HCT116 (cell line): Measurements from ENCODE around the gene LMNTD2.

Experiments
- ATF3 ChIP-seq: IDR thresholded peaks from 2 replicates; pipeline ENCODE4 v1.6.1; 2012
- CBX3 ChIP-seq: IDR thresholded peaks from 2 replicates; pipeline ENCODE4 v1.6.1; 2012; ENCODE audit warnings: low read depth
- CTCF ChIP-seq, 3 experiments: fragments of 200-600 bp in 1 of 3; sonication (generic) in 1 of 3; IDR thresholded peaks in 2 of 3; conservative IDR thresholded peaks in 1 of 3; 2 replicates each; pipeline ENCODE4 v1.5.1; 2012 to 2017; ENCODE audit warnings: low read depth in 2 of 3, low read length in 2 of 3, antibody characterized with exemption in 1 of 3, borderline replicate concordance in 1 of 3, control low read depth in 1 of 3, mild to moderate bottlenecking in 1 of 3, mixed read lengths in 1 of 3, mixed run types in 1 of 3, moderate library complexity in 1 of 3; ENCODE audit not compliant: insufficient read depth in 1 of 3
- JUND ChIP-seq: IDR thresholded peaks from 2 replicates; pipeline ENCODE4 v1.6.1; 2012
- MAX ChIP-seq: IDR thresholded peaks from 2 replicates; pipeline ENCODE4 v1.6.1; 2012
- POLR2A ChIP-seq: IDR thresholded peaks from 2 replicates; pipeline ENCODE4 v1.7.0; 2011; ENCODE audit warnings: borderline replicate concordance; ENCODE audit not compliant: insufficient read depth, insufficient read length; ENCODE audit errors: extremely low read depth
- POLR2AphosphoS5 ChIP-seq: IDR thresholded peaks from 2 replicates; pipeline ENCODE4 v1.6.1; 2011; ENCODE audit warnings: mild to moderate bottlenecking, low read depth, low read length, moderate library complexity
- RAD21 ChIP-seq: IDR thresholded peaks from 2 replicates; pipeline ENCODE4 v1.6.1; 2012; ENCODE audit warnings: low read depth, mild to moderate bottlenecking
- SIN3A ChIP-seq: IDR thresholded peaks from 2 replicates; pipeline ENCODE4 v1.6.1; 2012; ENCODE audit warnings: low read depth
- SRF ChIP-seq: IDR thresholded peaks from 2 replicates; pipeline ENCODE4 v1.6.1; 2012; ENCODE audit warnings: low read depth
- YY1 ChIP-seq: IDR thresholded peaks from 2 replicates; pipeline ENCODE4 v1.6.1; 2011; ENCODE audit warnings: low read length, low read depth, moderate library complexity, mild to moderate bottlenecking; ENCODE audit not compliant: insufficient replicate concordance; ENCODE audit errors: extremely low read depth
- ZBTB33 ChIP-seq: IDR thresholded peaks from 2 replicates; pipeline ENCODE4 v1.6.1; 2011; ENCODE audit warnings: mild to moderate bottlenecking, low read length, moderate library complexity; ENCODE audit not compliant: insufficient replicate concordance; ENCODE audit errors: extremely low read depth
- ZNF274 ChIP-seq: fragments of 200-500 bp; sonication (Bioruptor generic); IDR thresholded peaks from 2 replicates; pipeline ENCODE4 v1.6.1; 2014; ENCODE audit warnings: mild to moderate bottlenecking, low read depth, low read length, inconsistent platforms
- TF ChIP-seq, protein P1 (sequence below): IDR thresholded peaks from 2 replicates; pipeline ENCODE4 v1.6.1; 2012; ENCODE audit warnings: low read depth

DNA sequence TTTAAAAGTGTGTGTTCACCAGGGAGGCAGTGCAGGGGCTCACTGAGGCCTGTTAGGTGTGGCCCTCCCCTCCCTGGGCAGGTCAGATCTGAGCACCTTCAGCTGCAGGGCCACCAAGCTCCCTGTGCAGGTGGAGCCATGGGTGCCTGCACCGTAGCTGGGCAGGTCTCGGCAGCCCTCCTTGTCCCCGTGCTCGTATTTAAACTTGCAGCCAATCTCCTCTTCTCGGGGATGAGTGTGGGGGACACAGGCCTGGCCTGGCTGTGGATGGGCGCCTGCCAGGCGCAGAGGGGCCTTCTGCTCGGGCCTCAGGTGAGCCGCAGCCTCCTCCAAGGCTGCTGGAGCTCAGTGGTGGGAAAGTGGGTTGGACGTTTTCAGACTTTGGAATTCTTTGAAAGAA lies 34.9 kb upstream of the LMNTD2 start:
- no peak for TF ChIP-seq ZBTB33
- TF ChIP-seq CTCF (IDR thresholded peaks at IDR 0.05 in 2 of 3, conservative IDR thresholded peaks at IDR 0.05 in 1 of 3; ENCODE audit: borderline replicate concordance in 1 of 3, insufficient read depth in 1 of 3, low read depth in 2 of 3, low read length in 2 of 3) = no peak
- TF ChIP-seq POLR2A = no peak
- no peak for TF ChIP-seq CBX3
- no peak for TF ChIP-seq YY1
- no peak for TF ChIP-seq JUND
- no peak for TF ChIP-seq SRF
- TF ChIP-seq ATF3 = no peak
- TF ChIP-seq MAX = no peak
- no peak for TF ChIP-seq SIN3A
- no peak for TF ChIP-seq ZNF274
- TF ChIP-seq, protein P1, sequence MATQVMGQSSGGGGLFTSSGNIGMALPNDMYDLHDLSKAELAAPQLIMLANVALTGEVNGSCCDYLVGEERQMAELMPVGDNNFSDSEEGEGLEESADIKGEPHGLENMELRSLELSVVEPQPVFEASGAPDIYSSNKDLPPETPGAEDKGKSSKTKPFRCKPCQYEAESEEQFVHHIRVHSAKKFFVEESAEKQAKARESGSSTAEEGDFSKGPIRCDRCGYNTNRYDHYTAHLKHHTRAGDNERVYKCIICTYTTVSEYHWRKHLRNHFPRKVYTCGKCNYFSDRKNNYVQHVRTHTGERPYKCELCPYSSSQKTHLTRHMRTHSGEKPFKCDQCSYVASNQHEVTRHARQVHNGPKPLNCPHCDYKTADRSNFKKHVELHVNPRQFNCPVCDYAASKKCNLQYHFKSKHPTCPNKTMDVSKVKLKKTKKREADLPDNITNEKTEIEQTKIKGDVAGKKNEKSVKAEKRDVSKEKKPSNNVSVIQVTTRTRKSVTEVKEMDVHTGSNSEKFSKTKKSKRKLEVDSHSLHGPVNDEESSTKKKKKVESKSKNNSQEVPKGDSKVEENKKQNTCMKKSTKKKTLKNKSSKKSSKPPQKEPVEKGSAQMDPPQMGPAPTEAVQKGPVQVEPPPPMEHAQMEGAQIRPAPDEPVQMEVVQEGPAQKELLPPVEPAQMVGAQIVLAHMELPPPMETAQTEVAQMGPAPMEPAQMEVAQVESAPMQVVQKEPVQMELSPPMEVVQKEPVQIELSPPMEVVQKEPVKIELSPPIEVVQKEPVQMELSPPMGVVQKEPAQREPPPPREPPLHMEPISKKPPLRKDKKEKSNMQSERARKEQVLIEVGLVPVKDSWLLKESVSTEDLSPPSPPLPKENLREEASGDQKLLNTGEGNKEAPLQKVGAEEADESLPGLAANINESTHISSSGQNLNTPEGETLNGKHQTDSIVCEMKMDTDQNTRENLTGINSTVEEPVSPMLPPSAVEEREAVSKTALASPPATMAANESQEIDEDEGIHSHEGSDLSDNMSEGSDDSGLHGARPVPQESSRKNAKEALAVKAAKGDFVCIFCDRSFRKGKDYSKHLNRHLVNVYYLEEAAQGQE = no peak
- TF ChIP-seq POLR2AphosphoS5 = no peak
- TF ChIP-seq RAD21 = no peak
